GM12873 (cell line): ENCODE results near the gene OR52I2.

Experiments
- CTCF ChIP-seq: IDR thresholded peaks from 2 replicates; pipeline ENCODE4 v1.5.1; 2012; ENCODE audit warnings: low read depth, mild to moderate bottlenecking, moderate library complexity, low read length, control low read depth; ENCODE audit not compliant: insufficient read depth; ENCODE audit errors: missing control alignments

The OR52I2 gene

GRCh38 chr11:4607781-4608666, 26.5 kb downstream of the OR52I2 start, which contains the start of gene TRIM68:
TRIM68 (minus strand) TSS chr11:4608231; CDS start chr11:4605504, 2,727 bp downstream.
- TF ChIP-seq CTCF, result no peak

DNA sequence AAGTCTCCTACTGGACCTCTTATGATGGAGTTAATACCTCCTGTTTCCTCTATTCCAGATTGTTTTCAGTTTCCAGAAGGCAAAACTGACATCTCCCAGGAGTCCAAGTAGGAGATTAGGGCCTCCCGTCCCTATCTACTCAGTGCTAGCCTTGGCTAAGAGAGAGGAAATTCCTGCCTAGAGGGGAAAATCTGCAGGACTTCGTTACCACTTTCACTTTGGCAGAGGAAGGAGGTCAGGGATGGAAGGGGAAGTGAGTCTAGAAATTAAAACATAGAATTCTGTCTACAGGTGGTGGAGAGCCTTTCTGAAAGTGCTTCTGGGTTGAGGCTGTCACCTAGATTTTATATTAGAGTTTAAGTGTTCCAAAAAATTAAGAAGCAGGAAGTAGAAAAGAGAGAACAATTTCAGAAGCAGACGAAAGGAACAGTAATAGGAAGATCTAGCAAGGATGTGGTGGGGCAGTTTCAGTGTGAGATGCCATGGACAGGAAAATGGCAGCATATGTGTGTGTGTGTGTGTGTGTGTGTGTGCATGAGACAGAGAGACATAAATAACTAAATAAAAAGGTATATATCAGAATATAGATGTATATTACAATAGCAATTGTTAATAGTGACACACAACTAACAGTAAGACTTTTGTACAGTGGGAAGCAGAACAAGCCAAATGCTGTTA, 28.9 kb downstream of the OR52I2 start:
- no peak for TF ChIP-seq CTCF

- no peak for TF ChIP-seq CTCF
Observed at GRCh38 chr11:4611986-4612385, 30.4 kb downstream of the OR52I2 start.

DNA sequence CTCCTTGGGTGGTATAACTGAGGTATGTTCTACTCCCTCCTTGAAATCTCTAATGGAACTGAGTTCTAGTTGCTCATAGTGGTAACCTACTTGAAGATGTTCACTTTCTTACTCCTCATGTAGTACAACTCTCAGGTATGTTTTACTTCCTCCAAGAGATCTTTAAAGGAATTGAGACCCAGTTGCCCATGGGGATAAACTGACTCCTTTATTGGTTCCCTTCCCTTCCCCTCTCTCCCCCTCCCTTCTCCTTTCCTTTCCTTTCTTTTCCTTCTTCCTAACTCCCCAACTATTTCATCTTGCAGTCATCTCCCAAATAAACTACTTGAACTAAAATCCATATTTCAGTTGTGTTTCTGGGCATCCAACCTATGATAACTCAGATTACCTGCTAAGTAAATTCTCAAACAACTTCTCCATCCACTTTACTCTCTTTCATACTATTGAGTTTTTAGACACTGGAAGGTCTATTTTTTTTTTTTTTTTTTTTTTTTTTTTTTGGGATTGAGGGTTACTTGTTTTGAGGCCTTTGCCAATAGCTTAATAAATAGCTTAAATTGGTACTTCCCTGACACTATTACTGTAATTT, 34.4 kb downstream of the OR52I2 start:
- TF ChIP-seq CTCF, result no peak

- no peak for TF ChIP-seq CTCF
Observed at GRCh38 chr11:4619514-4619913, 38.0 kb downstream of the OR52I2 start.

GRCh38 chr11:4626207-4627099, 44.9 kb downstream of the OR52I2 start:
- TF ChIP-seq CTCF, result peak; percentile 78
